Neural cell (in vitro differentiated cells): ENCODE results near the gene GNG12.

ENCODE experiments used
- EP300 ChIP-seq: fragments of 450-650 bp; conservative IDR thresholded peaks from 2 replicates; pipeline ENCODE4 v1.6.1; 2014; ENCODE audit warnings: antibody characterized with exemption, mild to moderate bottlenecking, moderate library complexity; ENCODE audit not compliant: poor library complexity, severe bottlenecking
- EZH2 ChIP-seq: fragments of 200-600, 300-800 bp; shearing (Covaris generic), sonication (generic); IDR thresholded peaks from 2 replicates; pipeline ENCODE4 v1.6.1; 2014; ENCODE audit warnings: antibody characterized with exemption, low read length, borderline replicate concordance, mild to moderate bottlenecking; ENCODE audit not compliant: insufficient read depth, poor library complexity, severe bottlenecking
- MXI1 ChIP-seq: fragments of 450-650 bp; conservative IDR thresholded peaks from 2 replicates; pipeline ENCODE4 v1.6.1; 2014; ENCODE audit warnings: antibody characterized with exemption, mild to moderate bottlenecking; ENCODE audit not compliant: poor library complexity, severe bottlenecking
- POLR2AphosphoS5 ChIP-seq: IDR thresholded peaks from 2 replicates; pipeline ENCODE4 v1.6.1; 2012
- SMC3 ChIP-seq: fragments of 450-650 bp; conservative IDR thresholded peaks from 2 replicates; pipeline ENCODE4 v1.6.1; 2014; ENCODE audit warnings: antibody characterized with exemption, mild to moderate bottlenecking, moderate library complexity; ENCODE audit not compliant: poor library complexity
- TAF1 ChIP-seq: IDR thresholded peaks from 2 replicates; pipeline ENCODE4 v1.6.1; 2012; ENCODE audit warnings: low read depth
- TF ChIP-seq, protein P1 (sequence below): fragments of 450-650 bp; IDR thresholded peaks from 2 replicates; pipeline ENCODE4 v1.5.1; 2014; ENCODE audit warnings: antibody characterized with exemption, mild to moderate bottlenecking, moderate library complexity; ENCODE audit not compliant: poor library complexity, severe bottlenecking
- TF ChIP-seq, protein P2 (sequence below): IDR thresholded peaks from 2 replicates; pipeline ENCODE4 v1.6.1; 2012; ENCODE audit warnings: borderline replicate concordance

DNA sequence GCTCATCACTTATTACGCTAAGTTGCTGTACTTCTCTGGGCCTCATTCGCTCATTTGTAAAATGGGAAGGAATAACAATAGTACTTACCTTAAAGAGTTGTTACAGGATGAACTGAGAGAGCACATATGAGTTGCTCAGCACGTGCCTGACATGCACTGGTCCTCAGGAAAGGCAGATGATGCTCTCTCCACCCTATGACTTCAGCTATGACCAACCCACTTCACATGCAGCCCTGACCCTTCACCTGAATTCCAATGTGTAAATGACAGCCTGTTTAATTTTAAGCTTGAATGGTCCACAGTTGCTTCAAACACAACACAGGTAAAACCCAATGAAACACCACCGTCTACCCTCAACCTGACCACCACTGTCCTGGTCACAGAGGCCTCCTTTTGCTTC, 115.4 kb downstream of the GNG12 start:
- no peak for TF ChIP-seq TAF1
- no peak for TF ChIP-seq EZH2
- TF ChIP-seq, protein P1, sequence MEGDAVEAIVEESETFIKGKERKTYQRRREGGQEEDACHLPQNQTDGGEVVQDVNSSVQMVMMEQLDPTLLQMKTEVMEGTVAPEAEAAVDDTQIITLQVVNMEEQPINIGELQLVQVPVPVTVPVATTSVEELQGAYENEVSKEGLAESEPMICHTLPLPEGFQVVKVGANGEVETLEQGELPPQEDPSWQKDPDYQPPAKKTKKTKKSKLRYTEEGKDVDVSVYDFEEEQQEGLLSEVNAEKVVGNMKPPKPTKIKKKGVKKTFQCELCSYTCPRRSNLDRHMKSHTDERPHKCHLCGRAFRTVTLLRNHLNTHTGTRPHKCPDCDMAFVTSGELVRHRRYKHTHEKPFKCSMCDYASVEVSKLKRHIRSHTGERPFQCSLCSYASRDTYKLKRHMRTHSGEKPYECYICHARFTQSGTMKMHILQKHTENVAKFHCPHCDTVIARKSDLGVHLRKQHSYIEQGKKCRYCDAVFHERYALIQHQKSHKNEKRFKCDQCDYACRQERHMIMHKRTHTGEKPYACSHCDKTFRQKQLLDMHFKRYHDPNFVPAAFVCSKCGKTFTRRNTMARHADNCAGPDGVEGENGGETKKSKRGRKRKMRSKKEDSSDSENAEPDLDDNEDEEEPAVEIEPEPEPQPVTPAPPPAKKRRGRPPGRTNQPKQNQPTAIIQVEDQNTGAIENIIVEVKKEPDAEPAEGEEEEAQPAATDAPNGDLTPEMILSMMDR: no peak
- no peak for TF ChIP-seq MXI1
- TF ChIP-seq, protein P2, sequence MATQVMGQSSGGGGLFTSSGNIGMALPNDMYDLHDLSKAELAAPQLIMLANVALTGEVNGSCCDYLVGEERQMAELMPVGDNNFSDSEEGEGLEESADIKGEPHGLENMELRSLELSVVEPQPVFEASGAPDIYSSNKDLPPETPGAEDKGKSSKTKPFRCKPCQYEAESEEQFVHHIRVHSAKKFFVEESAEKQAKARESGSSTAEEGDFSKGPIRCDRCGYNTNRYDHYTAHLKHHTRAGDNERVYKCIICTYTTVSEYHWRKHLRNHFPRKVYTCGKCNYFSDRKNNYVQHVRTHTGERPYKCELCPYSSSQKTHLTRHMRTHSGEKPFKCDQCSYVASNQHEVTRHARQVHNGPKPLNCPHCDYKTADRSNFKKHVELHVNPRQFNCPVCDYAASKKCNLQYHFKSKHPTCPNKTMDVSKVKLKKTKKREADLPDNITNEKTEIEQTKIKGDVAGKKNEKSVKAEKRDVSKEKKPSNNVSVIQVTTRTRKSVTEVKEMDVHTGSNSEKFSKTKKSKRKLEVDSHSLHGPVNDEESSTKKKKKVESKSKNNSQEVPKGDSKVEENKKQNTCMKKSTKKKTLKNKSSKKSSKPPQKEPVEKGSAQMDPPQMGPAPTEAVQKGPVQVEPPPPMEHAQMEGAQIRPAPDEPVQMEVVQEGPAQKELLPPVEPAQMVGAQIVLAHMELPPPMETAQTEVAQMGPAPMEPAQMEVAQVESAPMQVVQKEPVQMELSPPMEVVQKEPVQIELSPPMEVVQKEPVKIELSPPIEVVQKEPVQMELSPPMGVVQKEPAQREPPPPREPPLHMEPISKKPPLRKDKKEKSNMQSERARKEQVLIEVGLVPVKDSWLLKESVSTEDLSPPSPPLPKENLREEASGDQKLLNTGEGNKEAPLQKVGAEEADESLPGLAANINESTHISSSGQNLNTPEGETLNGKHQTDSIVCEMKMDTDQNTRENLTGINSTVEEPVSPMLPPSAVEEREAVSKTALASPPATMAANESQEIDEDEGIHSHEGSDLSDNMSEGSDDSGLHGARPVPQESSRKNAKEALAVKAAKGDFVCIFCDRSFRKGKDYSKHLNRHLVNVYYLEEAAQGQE: no peak
- no peak for TF ChIP-seq SMC3
- TF ChIP-seq EP300: no peak
- TF ChIP-seq POLR2AphosphoS5: no peak
